ENCODE results near the gene EDIL3.
"Not testable (repeated sequence)": the region's sequence is repeated elsewhere in the genome, so short reads cannot be mapped to it uniquely, and the experiment has no call there.

The EDIL3 gene

GRCh38 chr5:84085387-84086041 is 299.2 kb downstream of the EDIL3 start:
- no peak for DNase-seq (ENCODE audit: low read depth in 3 of 3, low spot score in 1 of 3)

- no peak for DNase-seq (ENCODE audit: low read depth in 3 of 3, low spot score in 1 of 3)
These were observed 303.8 kb downstream of the EDIL3 start for GRCh38 chr5:84080908-84081307.

- no peak for DNase-seq (ENCODE audit: low read depth in 3 of 3, low spot score in 1 of 3)
These were observed 312.3 kb downstream of the EDIL3 start for GRCh38 chr5:84072339-84072738.

GRCh38 chr5:84069608-84070179 is 315.0 kb downstream of the EDIL3 start:
- no peak for DNase-seq (ENCODE audit: low read depth in 3 of 3, low spot score in 1 of 3)

GRCh38 chr5:84063041-84063440 is 321.6 kb downstream of the EDIL3 start:
- DNase-seq (ENCODE audit: low read depth in 3 of 3, low spot score in 1 of 3), result no peak

- DNase-seq (ENCODE audit: low read depth in 3 of 3, low spot score in 1 of 3), result no peak
These were observed 325.0 kb downstream of the EDIL3 start for GRCh38 chr5:84059672-84060071.

GRCh38 chr5:84058561-84058960 is 326.1 kb downstream of the EDIL3 start:
- no peak for DNase-seq (ENCODE audit: low read depth in 3 of 3, low spot score in 1 of 3)

- DNase-seq (ENCODE audit: low read depth in 3 of 3, low spot score in 1 of 3), result no peak
These were observed 327.5 kb downstream of the EDIL3 start for GRCh38 chr5:84057211-84057610.

GRCh38 chr5:84045964-84046363 is 338.7 kb downstream of the EDIL3 start:
- DNase-seq (ENCODE audit: low read depth in 3 of 3, low spot score in 1 of 3), result no peak

- no peak for DNase-seq (ENCODE audit: low read depth in 3 of 3, low spot score in 1 of 3)
These were observed 347.8 kb downstream of the EDIL3 start for GRCh38 chr5:84036842-84037241.

- DNase-seq (ENCODE audit: low read depth in 3 of 3, low spot score in 1 of 3), result no peak
These were observed 352.4 kb downstream of the EDIL3 start for GRCh38 chr5:84032324-84032723.

- no peak for DNase-seq (ENCODE audit: low read depth in 3 of 3, low spot score in 1 of 3)
These were observed 356.6 kb downstream of the EDIL3 start for GRCh38 chr5:84028093-84028492.

- DNase-seq (ENCODE audit: low read depth in 3 of 3, low spot score in 1 of 3), result not testable (repeated sequence)
These were observed 366.2 kb downstream of the EDIL3 start for GRCh38 chr5:84018521-84018920.

- DNase-seq (ENCODE audit: low read depth in 3 of 3, low spot score in 1 of 3), result no peak
These were observed 367.0 kb downstream of the EDIL3 start for GRCh38 chr5:84017523-84018172.

- DNase-seq (ENCODE audit: low read depth in 3 of 3, low spot score in 1 of 3), result no peak
These were observed 368.6 kb downstream of the EDIL3 start for GRCh38 chr5:84016085-84016484.

- no peak for DNase-seq (ENCODE audit: low read depth in 3 of 3, low spot score in 1 of 3)
These were observed 369.7 kb downstream of the EDIL3 start for GRCh38 chr5:84014966-84015365.

- DNase-seq (ENCODE audit: low read depth in 3 of 3, low spot score in 1 of 3), result no peak
These were observed 390.9 kb downstream of the EDIL3 start for GRCh38 chr5:83993803-83994202.

- no peak for DNase-seq (ENCODE audit: low read depth in 3 of 3, low spot score in 1 of 3)
These were observed 393.0 kb downstream of the EDIL3 start for GRCh38 chr5:83991566-83992224.

- DNase-seq (ENCODE audit: low read depth in 3 of 3, low spot score in 1 of 3), result no peak
These were observed 396.4 kb downstream of the EDIL3 start for GRCh38 chr5:83988293-83988685.

GRCh38 chr5:83987513-83988292 is 397.0 kb downstream of the EDIL3 start:
- DNase-seq (ENCODE audit: low read depth in 3 of 3, low spot score in 1 of 3), result no peak

- DNase-seq (ENCODE audit: low read depth in 3 of 3, low spot score in 1 of 3), result no peak
These were observed 400.8 kb downstream of the EDIL3 start for GRCh38 chr5:83983852-83984251.
